Measurements from ENCODE around the gene UBE2V1. TPM values are rescaled to one million over a fixed set of nuclear protein-coding genes. Genes with fewer than 3 reads are reported as not detected.

The UBE2V1 gene
- total RNA-seq, 6 donors from 2014 or later: 50.3 to 116 (median 69.9) TPM

- 76 to 83% methylated on average over 6 of the region's 6 CpGs for WGBS, 2 donors
- Histone ChIP-seq H3K27me3 (no peaks in the 10 kb centered on the region), H3K27ac (peak overlapping the region; percentile 79 to 98 (median 88)), H3K4me1 (peaks cover 82 to 100% (median 90%) of the 10 kb centered on the region in 4 donors), H3K36me3 (peaks cover 6 to 31% (median 25%) of the 10 kb centered on the region in 4 donors), H3K4me3 (no peak overlapping the region), H3K9me3 (no peaks in the 10 kb centered on the region)
- no peak for DNase-seq
- TF ChIP-seq EP300 (IDR thresholded peaks at IDR 0.05): no peak
- no peak for TF ChIP-seq POLR2A (IDR thresholded peaks at IDR 0.05)
- TF ChIP-seq POLR2AphosphoS5 (IDR thresholded peaks at IDR 0.05): no peak
- no peak for TF ChIP-seq CTCF (IDR thresholded peaks at IDR 0.05)
- ATAC-seq (ENCODE audit: low FRiP score in 2 of 2): no peak
Observed at GRCh38 chr20:50146214-50146613, 33.3 kb upstream of the UBE2V1 start.

GRCh38 chr20:50145566-50145965, 32.6 kb upstream of the UBE2V1 start:
- Histone ChIP-seq H3K27me3 (no peaks in the 10 kb centered on the region), H3K9me3 (no peaks in the 10 kb centered on the region), H3K4me3 (no peak overlapping the region), H3K4me1 (peaks cover 79 to 100% (median 90%) of the 10 kb centered on the region in 4 donors), H3K36me3 (peaks cover 6 to 37% (median 29%) of the 10 kb centered on the region in 4 donors), H3K27ac (peak overlapping the region; percentile 79 to 98 (median 88))
- ATAC-seq (ENCODE audit: low FRiP score in 2 of 2) (no peak), DNase-seq (no peak)
- WGBS, 2 donors: 89 to 90% methylated on average over 6 of the region's 6 CpGs
- TF ChIP-seq POLR2AphosphoS5 (IDR thresholded peaks at IDR 0.05) (no peak), POLR2A (IDR thresholded peaks at IDR 0.05) (no peak), EP300 (IDR thresholded peaks at IDR 0.05) (no peak), CTCF (IDR thresholded peaks at IDR 0.05) (no peak)

GRCh38 chr20:50144362-50144761, 31.4 kb upstream of the UBE2V1 start:
- H3K9me3 ChIP-seq: no peaks in the 10 kb centered on the region
- H3K36me3 ChIP-seq: peaks cover 6 to 47% (median 33%) of the 10 kb centered on the region in 4 donors
- H3K4me1 ChIP-seq: peaks cover 74 to 99% (median 83%) of the 10 kb centered on the region in 4 donors
- no peaks in the 10 kb centered on the region for H3K27me3 ChIP-seq
- TF ChIP-seq POLR2A (IDR thresholded peaks at IDR 0.05) (no peak), POLR2AphosphoS5 (IDR thresholded peaks at IDR 0.05) (peak; percentile 53 to 64)
- no peak overlapping the region for H3K4me3 ChIP-seq
- 36 to 69% methylated on average over 4 of the region's 4 CpGs for WGBS, 2 donors
- ATAC-seq (ENCODE audit: low FRiP score in 2 of 2) (peak in 1 of 2 donors; percentile 86), DNase-seq (peak in 1 of 2 donors; percentile 76)
- peak overlapping the region; percentile 29 to 98 (median 76) for H3K27ac ChIP-seq

GRCh38 chr20:50142812-50143211, 29.9 kb upstream of the UBE2V1 start:
- H3K27ac ChIP-seq: peak overlapping the region; percentile 40 to 98 (median 74)
- no peaks in the 10 kb centered on the region for H3K9me3 ChIP-seq
- no peaks in the 10 kb centered on the region for H3K27me3 ChIP-seq
- DNase-seq (no peak), ATAC-seq (ENCODE audit: low FRiP score in 2 of 2) (no peak)
- H3K4me3 ChIP-seq: no peak overlapping the region
- 89 to 98% methylated on average over 6 of the region's 6 CpGs for WGBS, 2 donors
- peaks cover 73 to 99% (median 84%) of the 10 kb centered on the region in 4 donors for H3K4me1 ChIP-seq
- TF ChIP-seq POLR2AphosphoS5 (IDR thresholded peaks at IDR 0.05) (no peak), CTCF (IDR thresholded peaks at IDR 0.05) (no peak), POLR2A (IDR thresholded peaks at IDR 0.05) (no peak), EP300 (IDR thresholded peaks at IDR 0.05) (no peak)
- H3K36me3 ChIP-seq: peaks cover 6 to 48% (median 27%) of the 10 kb centered on the region in 4 donors

GRCh38 chr20:50141811-50142561, 29.0 kb upstream of the UBE2V1 start:
- H3K27me3 ChIP-seq: no peaks in the 10 kb centered on the region
- H3K9me3 ChIP-seq: no peaks in the 10 kb centered on the region
- peaks cover 6 to 52% (median 27%) of the 10 kb centered on the region in 4 donors for H3K36me3 ChIP-seq
- DNase-seq: no peak
- peak overlapping the region; percentile 44 to 98 (median 74) for H3K27ac ChIP-seq
- WGBS, 2 donors: 75 to 76% methylated on average over 10 to 12 of the region's 12 CpGs
- no peak for ATAC-seq (ENCODE audit: low FRiP score in 2 of 2)
- TF ChIP-seq POLR2A (IDR thresholded peaks at IDR 0.05): no peak
- peak in 1 of 4 donors; percentile 69 for TF ChIP-seq EP300 (IDR thresholded peaks at IDR 0.05)
- no peak for TF ChIP-seq CTCF (IDR thresholded peaks at IDR 0.05)
- TF ChIP-seq POLR2AphosphoS5 (IDR thresholded peaks at IDR 0.05): peak in 1 of 2 donors; percentile 70
- peaks cover 71 to 99% (median 83%) of the 10 kb centered on the region in 4 donors for H3K4me1 ChIP-seq
- no peak overlapping the region for H3K4me3 ChIP-seq
